H4 (cell line): ENCODE results near the gene RNF157. TPM values are rescaled to one million over a fixed set of nuclear protein-coding genes. Genes with fewer than 3 reads are reported as not detected.
"Not testable (repeated sequence)": the region's sequence is repeated elsewhere in the genome, so short reads cannot be mapped to it uniquely, and the experiment has no call there.

Experiments used
- DNase-seq: peaks from one replicate; pipeline ENCODE4 v3.0.0-alpha.2; 2015; ENCODE audit warnings: low spot score
- total RNA-seq: library from RNA; depleted of rRNA; stranded (reverse); fragments of >200 nt; shearing (Covaris generic); gene quantifications from 2 replicates; pipeline ENCODE4 v1.2.3, GENCODE V29; 2014

Gene RNF157
- total RNA-seq, 1 experiment from 2014 or later, result 7.8 TPM

- DNase-seq, result no peak
These were observed 14.0 kb upstream of the RNF157 start for GRCh38 chr17:76254275-76254674.

- DNase-seq, result no peak
These were observed 13.5 kb upstream of the RNF157 start for GRCh38 chr17:76253841-76254240.

GRCh38 chr17:76252967-76253766 lies 12.9 kb upstream of the RNF157 start:
- DNase-seq, result not testable (repeated sequence)

GRCh38 chr17:76252040-76252954 lies 12.0 kb upstream of the RNF157 start:
- peak; percentile 78 for DNase-seq

GRCh38 chr17:76251478-76252039 lies 11.3 kb upstream of the RNF157 start:
- DNase-seq, result no peak

GRCh38 chr17:76250141-76250540 lies 9.8 kb upstream of the RNF157 start:
- no peak for DNase-seq

GRCh38 chr17:76248013-76248782 lies 7.9 kb upstream of the RNF157 start:
- DNase-seq, result no peak

GRCh38 chr17:76247304-76247703 lies 7.0 kb upstream of the RNF157 start:
- no peak for DNase-seq

- no peak for DNase-seq
These were observed 6.1 kb upstream of the RNF157 start for GRCh38 chr17:76246080-76247066.

- DNase-seq, result not testable (repeated sequence)
These were observed 4.4 kb upstream of the RNF157 start for GRCh38 chr17:76244721-76245120.

- DNase-seq, result no peak
These were observed 3.8 kb upstream of the RNF157 start for GRCh38 chr17:76243826-76244679.

GRCh38 chr17:76241691-76242255 lies 1.5 kb upstream of the RNF157 start:
- no peak for DNase-seq

GRCh38 chr17:76241204-76241538 lies 878 bp upstream of the RNF157 start:
- no peak for DNase-seq

- DNase-seq, result no peak
These were observed 587 bp downstream of the RNF157 start for GRCh38 chr17:76239538-76240274.

GRCh38 chr17:76238847-76239537 lies 1.3 kb downstream of the RNF157 start:
- DNase-seq, result no peak

- DNase-seq, result no peak
These were observed 2.4 kb downstream of the RNF157 start for GRCh38 chr17:76237859-76238313.

GRCh38 chr17:76236603-76237002 lies 3.7 kb downstream of the RNF157 start:
- no peak for DNase-seq

- no peak for DNase-seq
These were observed 4.4 kb downstream of the RNF157 start for GRCh38 chr17:76235883-76236282.
